Fibroblast of skin of right biceps (primary cell): ENCODE results near the gene CNNM3.
A peak's percentile ranks its signal among the peaks of the same experiment; 100 is the strongest.
"Not testable (repeated sequence)": the region's sequence is repeated elsewhere in the genome, so short reads cannot be mapped to it uniquely, and the experiment has no call there.

Experiments
- DNase-seq: peaks from one replicate; pipeline ENCODE4 v3.0.0-alpha.2; 2013

The CNNM3 gene

DNA sequence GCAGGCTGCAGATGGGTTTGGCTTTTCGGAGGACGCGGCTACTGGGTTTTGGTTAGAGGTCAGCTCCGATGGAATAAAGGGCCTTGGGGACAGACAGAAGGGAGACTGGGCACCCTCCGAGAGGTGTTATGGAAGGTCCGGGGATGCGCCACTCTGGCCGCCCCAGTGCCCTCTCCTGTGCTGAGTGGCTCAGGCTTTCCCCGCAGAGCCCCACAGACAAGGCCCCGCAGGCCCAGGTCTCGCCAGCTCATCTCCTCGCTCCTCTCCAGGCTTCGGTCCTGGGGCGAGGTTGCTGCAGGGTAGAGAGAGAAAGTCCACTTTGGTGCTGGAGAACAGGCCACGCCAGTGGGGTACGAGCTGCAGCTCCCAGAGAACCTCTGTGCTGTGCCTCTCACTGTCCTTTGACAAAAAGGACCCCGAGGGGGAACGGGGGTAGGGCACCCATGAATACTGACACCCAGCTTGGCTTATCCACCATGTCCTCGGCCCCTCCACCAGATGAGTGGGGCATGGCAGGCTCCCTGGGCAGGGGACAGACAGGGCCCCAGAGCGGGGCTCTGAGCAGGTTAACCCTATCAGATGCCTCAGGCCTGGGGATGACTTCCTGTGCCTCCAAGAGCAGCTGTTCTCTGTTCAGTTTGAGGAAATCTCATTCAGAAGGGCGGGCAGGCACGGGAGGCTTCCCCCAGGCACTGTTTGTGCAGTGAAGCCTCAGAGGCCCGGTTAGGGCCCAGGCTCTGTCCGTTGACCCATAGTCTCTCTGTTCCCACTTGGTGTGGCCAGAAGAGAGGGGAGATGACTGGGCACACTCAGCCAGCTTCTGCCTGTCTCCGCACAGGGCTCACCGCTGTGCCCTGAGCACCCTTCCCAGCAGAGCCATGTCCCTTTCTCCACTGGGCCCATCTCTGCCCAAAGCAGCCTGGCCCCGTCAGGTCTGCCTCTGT lies 15.7 kb upstream of the CNNM3 start:
- DNase-seq = no peak

DNA sequence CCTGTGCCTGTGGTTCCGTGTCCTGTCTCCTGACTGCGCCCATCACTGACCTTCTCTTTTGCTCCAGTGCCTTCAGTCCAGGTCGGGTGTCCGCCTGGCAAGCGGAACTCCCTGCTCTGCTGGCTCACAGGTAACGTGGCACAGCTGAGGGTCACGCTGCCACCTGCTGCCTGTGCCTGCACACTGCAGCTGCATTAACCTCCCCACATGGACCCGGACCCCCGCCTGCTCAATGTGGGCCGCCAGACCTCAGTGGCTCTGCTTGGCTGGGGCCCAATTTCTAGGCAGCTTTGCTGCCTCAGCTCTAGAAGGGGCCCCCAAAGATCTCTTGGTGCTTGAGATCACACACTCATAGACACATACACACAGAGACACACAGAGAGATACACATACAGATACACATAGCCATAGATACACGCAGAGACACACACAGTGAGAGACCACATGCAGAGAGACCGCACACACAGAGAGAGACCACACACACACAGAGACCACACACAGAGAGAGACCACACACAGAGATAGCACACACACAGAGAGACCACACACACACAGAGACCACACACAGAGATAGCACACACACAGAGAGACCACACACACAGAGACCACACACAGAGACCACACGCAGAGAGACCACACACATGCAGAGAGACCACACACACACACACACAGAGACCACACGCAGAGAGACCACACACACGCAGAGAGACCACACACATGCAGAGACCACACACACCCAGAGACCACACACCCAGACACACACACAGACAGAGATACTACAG lies 14.9 kb upstream of the CNNM3 start:
- DNase-seq = peak; percentile 49

DNA sequence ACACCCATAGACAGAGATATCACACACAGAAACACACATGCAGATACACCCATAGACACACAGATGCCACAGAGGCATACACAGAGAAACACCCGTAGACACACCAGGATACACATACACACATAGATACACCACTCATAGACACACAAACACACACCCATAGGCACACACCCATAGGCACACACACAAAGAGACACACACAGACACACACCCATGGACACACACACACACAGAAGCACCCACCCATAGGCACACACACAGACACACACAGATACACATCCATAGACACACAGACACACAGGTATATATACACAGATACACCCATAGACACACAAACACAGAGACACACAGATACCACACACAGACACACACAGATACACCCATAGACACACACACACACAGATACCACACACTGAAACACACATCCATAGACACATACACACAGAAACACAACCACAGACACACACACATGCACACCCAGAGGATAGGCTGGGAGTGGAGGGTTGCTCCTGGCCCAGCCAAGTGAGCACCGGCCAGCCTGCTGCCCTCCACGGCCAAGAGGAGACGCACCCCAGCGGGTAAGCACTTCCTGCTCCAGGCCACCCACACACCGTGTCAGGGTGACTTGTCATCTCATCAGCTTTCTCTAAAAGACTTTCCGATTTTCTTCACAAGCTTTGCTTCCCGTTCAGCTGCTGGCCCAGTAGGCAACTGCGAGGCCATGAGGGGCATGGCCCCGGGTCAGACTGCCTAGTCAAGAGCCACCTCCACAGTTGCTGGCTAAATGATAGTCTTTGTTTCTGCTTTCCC lies 14.1 kb upstream of the CNNM3 start:
- no peak for DNase-seq

DNA sequence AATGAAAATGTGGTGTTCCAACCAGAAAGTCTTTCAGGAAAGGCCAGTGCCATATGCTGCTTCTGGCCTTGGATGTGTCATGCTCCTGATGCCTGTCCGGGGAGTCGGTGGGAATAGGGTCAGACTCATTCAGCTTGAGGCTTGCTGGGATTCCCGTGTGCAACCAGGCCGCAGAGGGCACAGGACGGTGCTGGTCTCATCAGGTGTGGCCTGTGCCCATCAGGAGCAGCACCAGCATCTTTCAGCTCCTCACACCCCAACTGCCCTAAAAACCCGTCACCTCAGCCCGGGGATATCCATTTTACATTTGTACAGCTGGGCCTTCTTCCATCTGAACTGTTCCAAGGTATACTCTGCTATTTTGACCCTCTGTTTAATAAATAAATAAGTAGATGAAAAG lies 13.3 kb upstream of the CNNM3 start:
- DNase-seq = no peak

DNA sequence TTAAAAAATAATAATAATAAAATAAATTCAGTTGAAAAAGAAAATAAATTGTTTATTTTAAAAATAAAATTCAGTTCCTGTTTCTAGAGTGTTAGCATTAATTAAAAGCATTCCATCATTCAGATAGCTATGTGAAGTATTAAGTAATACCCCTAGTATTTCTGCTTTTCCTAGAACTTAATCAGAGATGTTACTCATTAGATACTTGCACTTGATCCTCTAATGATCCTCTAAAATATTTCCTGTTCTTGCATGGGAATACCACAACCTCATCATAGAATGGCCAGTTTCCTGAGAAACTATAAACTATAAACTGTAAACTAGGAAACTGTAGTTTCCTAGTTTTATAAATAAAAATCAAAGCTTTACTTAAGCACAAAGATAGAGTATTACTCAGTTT lies 11.1 kb upstream of the CNNM3 start:
- no peak for DNase-seq

DNA sequence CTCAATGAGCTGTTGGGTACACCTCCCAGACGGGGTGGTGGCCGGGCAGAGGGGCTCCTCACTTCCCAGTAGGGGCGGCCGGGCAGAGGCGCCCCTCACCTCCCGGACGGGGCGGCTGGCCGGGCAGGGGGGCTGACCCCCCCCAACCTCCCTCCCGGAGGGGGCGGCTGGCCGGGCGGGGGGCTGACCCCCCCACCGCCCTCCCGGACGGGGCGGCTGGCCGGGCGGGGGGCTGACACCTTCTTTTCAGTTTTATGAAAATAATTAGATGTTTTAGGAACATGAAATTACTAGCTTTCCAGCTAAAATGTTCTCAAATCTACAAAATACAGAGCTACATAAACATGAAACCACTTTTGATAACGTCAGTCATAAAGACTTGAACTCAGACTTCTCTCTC lies 10.1 kb upstream of the CNNM3 start:
- not testable (repeated sequence) for DNase-seq

DNA sequence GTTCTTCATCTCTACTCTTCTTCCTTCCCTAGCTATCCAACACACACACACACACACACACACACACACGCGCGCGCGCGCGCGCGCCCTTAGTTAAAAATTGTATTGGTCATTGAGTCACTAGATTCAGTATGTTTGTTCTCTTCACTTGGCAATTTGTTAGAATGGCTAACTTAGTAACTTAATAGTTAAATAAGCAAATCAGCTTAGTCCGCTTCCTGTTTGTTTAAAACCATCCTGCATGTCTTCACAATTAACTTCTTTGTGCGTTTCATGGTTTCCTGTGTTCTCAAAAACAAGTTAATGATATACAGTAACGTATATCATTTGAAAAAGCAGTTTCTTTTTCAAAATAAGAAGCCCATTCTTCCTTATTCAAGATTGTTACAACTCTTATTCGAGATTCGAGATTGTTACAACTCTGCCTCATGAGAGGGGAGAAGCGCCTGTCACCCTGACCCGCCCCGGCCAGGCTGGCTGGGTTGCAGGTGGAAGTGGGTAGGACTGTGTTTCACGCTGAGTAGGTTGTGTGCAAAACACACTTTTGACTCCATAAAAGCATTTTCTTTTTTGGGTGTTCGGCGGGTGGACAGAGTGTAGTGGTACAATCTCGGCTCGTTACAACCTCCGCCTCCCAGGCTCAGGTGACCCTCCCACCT lies 9.5 kb upstream of the CNNM3 start:
- DNase-seq = no peak

DNA sequence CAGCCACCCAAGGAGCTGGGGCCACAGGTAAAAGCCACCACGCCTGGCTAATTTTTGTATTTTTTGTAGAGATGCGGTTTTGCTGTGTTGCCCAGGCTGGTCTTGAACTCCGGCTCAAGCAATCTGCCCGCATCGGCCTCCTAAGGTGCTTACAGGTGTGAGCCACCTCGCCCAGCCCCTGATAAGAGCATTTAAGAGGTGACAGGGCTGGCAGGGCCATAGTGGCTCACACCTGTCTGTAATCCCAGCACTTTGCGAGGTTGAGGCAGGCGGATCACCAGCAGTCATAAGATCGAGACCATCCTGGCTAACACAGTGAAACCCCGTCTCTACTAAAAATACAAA lies 9.0 kb upstream of the CNNM3 start:
- no peak for DNase-seq

DNA sequence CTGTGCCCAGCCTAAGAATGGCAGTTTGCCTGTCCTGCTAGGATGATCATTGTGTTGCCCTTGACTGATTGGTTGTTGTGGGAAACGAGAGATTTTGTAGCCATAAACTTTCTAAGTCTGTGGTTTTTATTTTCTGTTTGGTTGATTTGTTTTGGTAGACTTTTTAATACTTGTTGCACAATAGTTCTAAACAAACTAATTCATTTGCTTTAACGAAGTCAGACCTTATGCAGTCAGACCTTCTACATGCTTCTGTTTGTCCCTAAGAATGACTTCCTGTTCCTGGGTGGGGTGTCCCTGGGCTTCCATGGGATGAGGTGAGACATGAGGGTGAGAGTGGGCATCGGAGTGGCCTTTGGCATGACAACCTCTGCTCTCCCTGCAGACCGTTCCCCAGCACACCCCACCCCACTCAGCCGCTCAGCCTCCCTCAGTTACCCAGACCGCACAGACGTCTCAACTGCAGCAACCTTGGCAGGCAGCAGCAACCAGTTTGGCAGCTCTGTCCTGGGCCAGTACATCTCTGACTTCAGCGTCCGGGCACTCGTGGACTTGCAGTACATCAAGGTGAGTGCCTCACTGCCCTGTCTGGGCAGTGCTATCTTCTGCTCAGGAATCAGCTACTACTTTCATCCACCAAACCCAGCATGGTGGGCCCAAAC lies 7.8 kb upstream of the CNNM3 start:
- DNase-seq = no peak

DNA sequence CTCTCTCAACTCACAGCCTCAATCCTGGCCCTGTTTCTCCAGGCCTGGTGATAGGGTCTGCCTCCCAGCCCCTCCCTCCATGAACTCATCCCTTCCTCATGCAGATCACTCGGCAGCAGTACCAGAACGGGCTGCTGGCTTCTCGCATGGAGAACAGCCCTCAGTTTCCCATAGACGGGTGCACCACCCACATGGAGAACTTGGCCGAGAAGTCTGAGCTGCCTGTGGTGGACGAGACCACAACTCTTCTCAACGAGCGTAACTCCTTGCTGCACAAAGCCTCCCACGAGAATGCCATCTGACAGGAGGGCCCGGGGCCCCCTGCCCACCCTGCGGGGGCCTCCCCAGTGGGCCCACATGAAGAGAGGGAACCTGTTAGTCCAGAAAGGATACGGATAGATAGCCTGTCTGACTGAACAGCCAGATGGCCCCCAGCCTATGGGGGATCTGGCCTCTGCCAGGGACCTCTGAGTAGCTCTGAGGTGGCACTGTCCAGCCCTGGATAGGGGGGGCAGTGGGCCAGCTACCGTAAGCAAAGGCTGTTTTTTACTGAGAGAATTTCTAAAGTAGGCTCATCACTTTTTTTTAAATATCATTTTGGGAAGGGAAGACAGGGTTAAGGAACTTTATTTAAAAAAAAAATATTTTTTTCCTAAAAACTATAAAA lies 6.7 kb upstream of the CNNM3 start:
- DNase-seq = no peak

DNA sequence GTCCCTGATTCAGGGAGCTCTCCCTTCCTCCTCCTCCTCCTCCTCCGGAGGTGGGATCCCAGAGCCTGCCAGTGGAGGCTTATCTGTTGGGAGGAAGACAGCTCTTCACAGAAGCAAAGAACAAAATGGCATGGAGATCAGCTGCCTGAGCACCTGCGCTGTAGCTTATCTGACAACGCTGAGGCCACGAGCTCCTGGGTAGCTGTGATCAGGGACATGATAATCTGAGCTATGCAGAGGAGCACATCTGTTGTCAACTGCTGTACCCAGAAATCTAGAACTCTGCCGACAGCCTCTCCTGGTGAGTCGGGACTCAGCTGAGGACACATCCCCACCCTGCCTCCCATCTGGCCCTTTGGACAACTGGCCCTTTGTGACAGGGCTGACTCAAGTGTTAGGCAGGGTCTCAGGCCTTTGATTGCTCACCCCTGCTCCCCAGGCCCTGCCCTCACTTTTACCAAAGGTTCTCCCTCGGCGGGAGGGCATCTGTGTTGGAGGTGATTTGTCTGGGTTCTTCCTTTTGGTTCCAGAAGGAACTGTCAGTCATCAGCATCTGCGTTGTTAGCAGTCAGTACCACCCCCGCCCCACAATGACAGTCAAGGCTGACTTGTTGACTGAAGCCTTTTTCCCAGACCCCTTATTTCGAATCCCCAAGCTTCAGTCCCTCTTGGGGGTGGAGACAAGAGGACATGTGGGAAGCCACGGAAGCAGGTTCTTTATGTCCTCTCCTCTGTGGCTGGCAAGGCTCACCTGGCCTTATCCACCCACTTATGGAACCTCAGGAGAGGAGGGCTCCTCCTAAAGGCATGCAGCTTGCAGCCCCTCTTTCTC lies 5.9 kb upstream of the CNNM3 start:
- DNase-seq = no peak

DNA sequence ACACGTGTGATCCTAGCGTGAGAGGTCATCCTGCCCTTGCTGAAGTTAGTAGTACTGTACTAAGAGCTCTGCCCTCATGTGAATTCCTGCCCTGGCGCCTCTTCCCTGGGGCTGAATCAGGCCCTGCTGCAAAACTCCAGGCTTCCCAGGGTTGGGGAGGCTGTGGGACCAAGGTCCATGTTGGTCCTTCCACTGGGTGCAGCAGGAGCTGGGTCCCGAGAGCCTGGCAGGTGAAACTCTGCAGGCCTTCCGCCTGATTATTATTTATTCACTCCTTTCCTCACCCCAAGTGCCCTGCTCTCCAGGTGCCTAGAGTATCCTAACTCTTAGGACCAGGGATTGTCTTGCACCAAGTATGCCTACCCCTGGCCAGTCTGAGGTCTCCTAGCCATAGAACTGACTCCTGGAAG lies 5.3 kb upstream of the CNNM3 start:
- DNase-seq = no peak

DNA sequence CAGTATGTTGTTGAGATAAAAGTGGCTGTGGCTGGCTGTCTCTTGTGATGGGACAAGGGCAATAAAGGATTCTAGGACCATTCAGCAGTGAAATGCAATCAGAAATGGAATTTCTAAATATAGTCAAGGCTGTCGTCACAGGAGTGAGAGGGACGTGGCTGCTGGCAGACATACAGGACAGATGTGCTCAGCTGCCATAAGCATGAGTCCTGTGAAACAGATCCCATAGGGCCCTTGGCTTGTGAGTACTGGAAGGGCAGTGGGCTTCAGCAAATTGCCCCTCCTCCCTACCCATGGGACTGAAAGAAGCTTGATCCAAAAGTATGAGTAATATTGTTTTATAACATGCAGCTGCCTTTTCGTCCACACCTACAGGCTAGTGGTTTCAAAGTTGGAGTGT lies 4.2 kb upstream of the CNNM3 start:
- peak; percentile 71 for DNase-seq

DNA sequence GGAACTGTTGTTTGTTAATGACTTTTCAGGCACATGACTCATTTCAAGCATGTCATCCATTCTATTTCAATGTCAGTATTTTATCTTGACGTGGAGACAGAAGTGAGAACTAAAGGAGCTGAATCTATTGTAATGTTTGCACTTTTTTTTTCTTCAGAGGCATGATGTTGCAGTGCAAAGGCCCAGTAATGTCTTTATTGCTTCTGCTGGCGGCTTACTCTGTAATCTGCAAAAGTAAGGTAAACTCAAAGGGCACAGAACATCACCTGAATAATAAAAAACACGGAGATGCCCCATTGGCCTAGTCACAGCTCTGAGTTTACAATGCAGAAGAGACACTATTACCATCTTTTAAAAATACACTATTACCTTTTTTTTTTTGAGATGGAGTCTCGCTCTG lies 2.4 kb upstream of the CNNM3 start:
- DNase-seq = no peak

DNA sequence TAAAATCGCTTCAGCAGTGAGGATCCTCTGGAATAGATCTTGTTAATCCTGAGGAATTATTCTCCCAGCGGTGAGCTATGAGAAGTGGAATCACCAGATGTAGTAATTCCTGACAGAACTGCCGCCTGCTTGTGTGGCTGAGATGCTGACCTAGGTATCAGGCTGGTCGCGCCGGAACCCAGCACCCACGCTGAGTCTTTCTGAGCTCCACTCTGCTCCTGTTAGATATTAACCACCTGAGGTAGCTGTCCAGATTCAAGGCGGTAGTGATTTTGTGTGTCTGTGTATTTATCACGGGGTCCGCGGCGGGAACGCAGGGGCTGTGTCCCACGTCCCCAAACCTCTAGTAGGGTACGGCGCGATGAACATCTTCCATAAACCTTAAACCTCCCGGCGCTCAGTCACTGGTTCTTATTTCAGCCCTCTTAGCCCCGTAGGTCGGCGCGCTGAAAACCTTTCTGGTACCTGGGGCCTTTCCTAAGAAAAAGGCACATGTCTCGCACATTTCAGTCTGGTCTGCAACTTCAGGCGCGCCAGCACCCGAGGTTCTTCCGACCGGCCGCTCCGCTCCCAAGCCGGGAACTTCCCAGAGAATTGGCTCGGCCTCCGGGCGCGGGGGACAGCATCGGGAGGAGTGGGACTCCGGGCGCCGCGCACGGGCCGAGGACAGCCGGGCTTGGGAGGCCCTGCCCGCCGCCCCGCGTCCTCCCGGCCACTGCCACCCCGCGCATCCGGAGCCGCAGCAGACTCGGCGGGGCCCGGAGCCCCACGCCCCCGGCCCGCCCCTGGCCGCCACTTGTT lies 542 bp upstream of the CNNM3 start:
- DNase-seq = no peak

DNA sequence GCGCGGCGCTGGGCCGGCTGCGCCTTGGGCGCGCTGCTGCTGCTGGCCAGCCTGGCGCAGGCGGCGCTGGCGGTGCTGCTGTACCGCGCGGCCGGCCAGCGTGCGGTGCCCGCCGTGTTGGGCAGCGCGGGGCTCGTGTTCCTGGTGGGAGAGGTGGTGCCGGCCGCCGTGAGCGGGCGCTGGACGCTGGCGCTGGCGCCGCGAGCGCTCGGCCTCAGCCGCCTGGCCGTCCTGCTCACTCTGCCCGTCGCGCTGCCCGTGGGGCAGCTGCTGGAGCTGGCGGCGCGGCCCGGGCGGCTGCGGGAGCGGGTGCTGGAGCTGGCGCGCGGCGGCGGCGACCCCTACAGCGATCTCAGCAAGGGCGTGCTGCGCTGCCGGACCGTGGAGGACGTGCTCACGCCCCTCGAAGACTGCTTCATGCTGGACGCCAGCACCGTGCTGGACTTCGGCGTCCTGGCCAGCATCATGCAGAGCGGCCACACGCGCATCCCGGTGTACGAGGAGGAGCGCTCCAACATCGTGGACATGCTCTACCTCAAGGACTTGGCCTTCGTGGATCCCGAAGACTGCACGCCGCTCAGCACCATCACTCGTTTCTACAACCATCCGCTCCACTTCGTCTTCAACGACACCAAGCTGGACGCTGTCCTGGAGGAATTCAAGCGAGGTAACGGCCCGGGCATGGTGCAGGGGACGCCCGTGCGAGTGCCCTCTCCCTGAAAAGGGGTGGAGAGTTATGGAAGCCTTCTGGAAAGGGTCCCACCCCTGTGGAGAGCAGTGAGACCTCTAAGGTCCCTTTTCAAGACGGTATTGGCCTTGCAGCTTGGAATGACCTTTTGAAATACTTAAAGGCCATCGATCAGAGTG lies 1.0 kb downstream of the CNNM3 start:
- no peak for DNase-seq

DNA sequence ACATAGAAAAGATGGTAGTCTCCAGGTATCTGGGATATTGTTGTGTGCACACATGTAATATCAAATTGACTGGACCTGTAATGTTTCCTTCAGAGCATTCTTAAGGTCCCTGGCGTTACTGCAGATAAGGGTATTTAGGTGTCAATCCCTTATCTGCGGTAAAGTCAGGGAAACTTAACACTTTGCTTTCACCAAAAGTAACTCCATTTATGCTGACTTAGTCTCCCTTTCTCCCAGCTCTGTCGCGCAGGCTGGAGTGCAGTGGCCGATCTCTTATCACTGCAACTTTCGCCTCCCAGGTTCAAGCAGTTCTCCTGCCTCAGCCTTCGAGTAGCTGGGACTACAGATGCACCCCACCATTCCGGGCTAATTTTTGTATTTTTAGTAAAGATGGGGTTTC lies 1.8 kb downstream of the CNNM3 start:
- DNase-seq = no peak

DNA sequence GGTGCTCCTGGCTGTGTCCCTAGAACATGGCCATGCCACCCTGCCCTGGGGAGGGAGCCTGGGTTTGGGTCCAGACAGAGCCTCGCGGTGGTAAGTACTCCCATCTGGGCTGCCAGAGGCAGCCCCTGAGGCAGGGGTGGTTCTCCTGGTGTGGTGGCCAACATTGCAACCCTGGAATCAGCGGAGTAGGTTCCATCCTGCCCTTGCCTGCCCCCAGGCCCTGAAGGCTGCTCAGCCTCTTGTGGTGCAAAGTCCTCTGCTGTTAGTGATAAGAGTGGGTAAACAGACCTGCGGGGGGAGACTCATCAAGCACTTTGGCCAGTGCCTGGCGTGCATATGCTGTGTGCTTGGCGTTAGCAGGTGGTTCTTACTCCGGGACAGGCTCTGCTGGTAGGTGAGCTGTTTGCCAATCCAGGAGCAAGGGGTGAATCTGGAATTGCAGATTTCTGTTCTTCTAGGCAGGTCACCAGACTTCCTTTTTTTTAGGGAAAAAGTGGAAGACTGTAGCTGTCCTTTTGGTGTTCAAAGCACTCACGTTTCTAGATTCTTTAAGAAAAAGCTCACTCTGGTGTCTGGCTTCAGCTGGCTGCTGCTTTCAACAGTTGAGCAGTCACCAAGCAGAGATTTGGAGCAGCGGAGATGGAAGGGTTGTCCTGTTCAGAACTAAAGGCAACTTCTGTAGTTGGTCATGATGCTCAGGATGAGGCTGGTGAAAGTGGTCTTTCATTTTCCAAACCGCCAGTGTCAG lies 3.2 kb downstream of the CNNM3 start:
- DNase-seq = no peak
